GM12878 (cell line): Measurements from ENCODE around the gene RAD51B. TPM values are rescaled to one million over a fixed set of nuclear protein-coding genes. Genes with fewer than 3 reads are reported as not detected.

Experiments used
- BRCA1 ChIP-seq: IDR thresholded peaks from 2 replicates; pipeline ENCODE4 v1.6.1; 2011; ENCODE audit warnings: low read depth, low read length, improper control_type of control experiment
- CBX5 ChIP-seq: sonication (generic); IDR thresholded peaks from 2 replicates; pipeline ENCODE4 v1.6.1; 2016; ENCODE audit warnings: low read depth, moderate library complexity, mild to moderate bottlenecking, inconsistent platforms
- CREB1 ChIP-seq: IDR thresholded peaks from 2 replicates; pipeline ENCODE4 v1.6.1; 2012; ENCODE audit warnings: low read depth, mild to moderate bottlenecking, inconsistent platforms
- DPF2 ChIP-seq: fragments of 450-650 bp; IDR thresholded peaks from 2 replicates; pipeline ENCODE4 v1.6.1; 2017; ENCODE audit warnings: mild to moderate bottlenecking
- EGR1 ChIP-seq, 2 experiments: IDR thresholded peaks; 1 replicate in 1 of 2; 2 replicates in 1 of 2; pipeline ENCODE4 v1.6.1; 2011 to 2012; ENCODE audit warnings: low read depth in 2 of 2, low read length in 2 of 2, borderline replicate concordance in 1 of 2, mild to moderate bottlenecking in 1 of 2, moderate library complexity in 1 of 2
- EZH2 ChIP-seq: IDR thresholded peaks from 2 replicates; pipeline ENCODE4 v1.6.1; 2012; ENCODE audit warnings: low read depth, mild to moderate bottlenecking, control low read depth, inconsistent platforms, low read length, borderline replicate concordance; ENCODE audit not compliant: control insufficient read depth
- JUNB ChIP-seq: IDR thresholded peaks from 2 replicates; pipeline ENCODE4 v1.6.1; 2016; ENCODE audit warnings: antibody characterized with exemption, mild to moderate bottlenecking
- LARP7 ChIP-seq: fragments of 450-650 bp; IDR thresholded peaks from 2 replicates; pipeline ENCODE4 v1.6.1; 2017; ENCODE audit warnings: mild to moderate bottlenecking
- MLLT1 ChIP-seq: fragments of 450-650 bp; IDR thresholded peaks from 2 replicates; pipeline ENCODE4 v1.6.1; 2016; ENCODE audit warnings: mild to moderate bottlenecking
- MTA3 ChIP-seq: IDR thresholded peaks from 2 replicates; pipeline ENCODE4 v1.6.1; 2012; ENCODE audit warnings: low read length, inconsistent platforms, borderline replicate concordance
- NFYB ChIP-seq: IDR thresholded peaks from 2 replicates; pipeline ENCODE4 v1.6.1; 2011; ENCODE audit warnings: low read depth, mild to moderate bottlenecking, low read length, improper control_type of control experiment, moderate library complexity; ENCODE audit not compliant: insufficient read depth
- NKRF ChIP-seq: fragments of 450-650 bp; conservative IDR thresholded peaks from 2 replicates; pipeline ENCODE4 v1.6.1; 2017; ENCODE audit warnings: mild to moderate bottlenecking, moderate library complexity
- PML ChIP-seq: IDR thresholded peaks from 2 replicates; pipeline ENCODE4 v1.6.1; 2012; ENCODE audit warnings: low read length, inconsistent platforms
- POLR2A ChIP-seq: IDR thresholded peaks from 2 replicates; pipeline ENCODE4 v1.6.1; 2011; ENCODE audit warnings: low read depth, mild to moderate bottlenecking, low read length
- RBBP5 ChIP-seq: fragments of 200-600 bp; sonication (generic); conservative IDR thresholded peaks from 2 replicates; pipeline ENCODE4 v1.6.1; 2016
- RELB ChIP-seq: fragments of 450-650 bp; IDR thresholded peaks from 2 replicates; pipeline ENCODE4 v1.6.1; 2017; ENCODE audit warnings: low read depth, mild to moderate bottlenecking, moderate library complexity
- SIX5 ChIP-seq: IDR thresholded peaks from 2 replicates; pipeline ENCODE4 v1.6.1; 2011; ENCODE audit warnings: mild to moderate bottlenecking, low read depth, low read length, moderate library complexity; ENCODE audit not compliant: severe bottlenecking
- TCF7 ChIP-seq: IDR thresholded peaks from 2 replicates; pipeline ENCODE4 v1.6.1; 2014; ENCODE audit warnings: antibody characterized with exemption, borderline replicate concordance
- USF2 ChIP-seq: IDR thresholded peaks from 2 replicates; pipeline ENCODE4 v1.6.1; 2011; ENCODE audit warnings: low read depth, low read length, improper control_type of control experiment, borderline replicate concordance
- ZNF207 ChIP-seq: fragments of 450-650 bp; IDR thresholded peaks from 2 replicates; pipeline ENCODE4 v1.6.1; 2014; ENCODE audit warnings: antibody characterized with exemption, mild to moderate bottlenecking, borderline replicate concordance
- ZNF217 ChIP-seq: fragments of 450-650 bp; IDR thresholded peaks from 2 replicates; pipeline ENCODE4 v1.6.1; 2017; ENCODE audit warnings: antibody characterized with exemption, mild to moderate bottlenecking
- ZNF24 ChIP-seq: fragments of 450-650 bp; IDR thresholded peaks from 2 replicates; pipeline ENCODE4 v1.6.1; 2017; ENCODE audit warnings: antibody characterized with exemption, mild to moderate bottlenecking
- ZNF622 ChIP-seq: fragments of 450-650 bp; IDR thresholded peaks from 2 replicates; pipeline ENCODE4 v1.6.1; 2017; ENCODE audit warnings: mild to moderate bottlenecking, inconsistent platforms
- polyA plus RNA-seq, 11 experiments: library from polyadenylated mRNA; depleted of rRNA in 4 of 11; unstranded in 6 of 11; stranded (reverse) in 5 of 11; fragments of >200 nt; fragmentation: Nextera tagmentation in 4 of 11; fragmentation: Illumina TruSeq in 1 of 11; extraction: Ambion mirVana in 4 of 11; extraction: Trizol in 1 of 11; gene quantifications; 1 replicate in 1 of 11; 2 replicates in 10 of 11; pipeline versions ENCODE4 v1.2.1 to v1.2.3, GENCODE V29; 2011 to 2016; ENCODE audit warnings: inconsistent platforms in 2 of 11, missing spikeins in 2 of 11, low read depth in 1 of 11
- total RNA-seq, 4 experiments: library from RNA; depleted of rRNA in 3 of 4; stranded (reverse); fragments of >200 nt in 3 of 4; fragmentation: Illumina TruSeq in 1 of 4; extraction: Trizol in 1 of 4; gene quantifications; 2 replicates each; pipeline versions ENCODE4 v1.2.1 to v1.2.3, GENCODE V29; 2013 to 2021

The RAD51B gene
- total and polyA plus RNA-seq, 10 of the 15 experiments (the other 5 are each of a cell fraction or from before 2014, with no cell fraction given): 9.8 to 26.8 (median 21.3) TPM

GRCh38 chr14:67819563-67820421 lies at the start of gene RAD51B (continued):
- 0 out of 2 replicates have a peak, but pooled peaks have one; percentile 2 for TF ChIP-seq MLLT1
- TF ChIP-seq ZNF217: no peak
- TF ChIP-seq NFYB: peak; percentile 84
- TF ChIP-seq TCF7: no peak
- peak; percentile 70; the same call in 1 of the 2 replicates for TF ChIP-seq RELB
- no peak for TF ChIP-seq ZNF207
- no peak for TF ChIP-seq EGR1 (IDR thresholded peaks at IDR 0.05; ENCODE audit: borderline replicate concordance in 1 of 2, low read depth in 2 of 2, low read length in 2 of 2)
- no peak for TF ChIP-seq ZNF24
- no peak for TF ChIP-seq LARP7
- peak; percentile 78 for TF ChIP-seq CREB1
- TF ChIP-seq JUNB: no peak
- TF ChIP-seq USF2: no peak
- no peak for TF ChIP-seq ZNF622
- TF ChIP-seq MTA3: no peak
- no peak for TF ChIP-seq BRCA1
- TF ChIP-seq DPF2: no peak
- TF ChIP-seq EZH2: no peak
- no peak for TF ChIP-seq RBBP5
- no peak for TF ChIP-seq CBX5
- peak; percentile 97 for TF ChIP-seq SIX5
- TF ChIP-seq PML: peak; percentile 64; the same call in 1 of the 2 replicates
- peak; percentile 93 for TF ChIP-seq NKRF
- TF ChIP-seq POLR2A: no peak; the same call in 1 of the 2 replicates
